T-cell (primary cell): ENCODE measurements around the gene CEBPE. TPM values are rescaled to one million over a fixed set of nuclear protein-coding genes. Genes with fewer than 3 reads are reported as not detected.
"Not testable (repeated sequence)": the region's sequence is repeated elsewhere in the genome, so short reads cannot be mapped to it uniquely, and the experiment has no call there.

Source experiments
- ATAC-seq, 4 experiments: fragments of 200-7000 bp in 3 of 4; fragments of 150-1000 bp in 1 of 4; cut with Tn5 transposase; replicated peaks in 1 of 4; 1 replicate in 3 of 4; 2 replicates in 1 of 4; pipeline ENCODE4 v1.10.0; 2021; ENCODE audit warnings: moderate library complexity in 3 of 4, mild to moderate bottlenecking in 2 of 4, moderate number of reproducible peaks in 1 of 4
- CTCF ChIA-PET, 2 donors: fragments of 300-600 bp; sonication (Branson Sonifier 250); formaldehyde crosslinking; loops; one replicate each; lab custom pipeline; 2022; ENCODE audit warnings: antibody characterized with exemption in 2 of 2; lab: Charles Lee
- POLR2A ChIA-PET, 2 donors: fragments of 300-600 bp; sonication (Branson Sonifier 250); formaldehyde crosslinking; loops; one replicate each; lab custom pipeline; 2022; ENCODE audit warnings: antibody characterized with exemption in 2 of 2; lab: Charles Lee
- DNase-seq, 35 experiments: peaks; one replicate each; pipeline versions ENCODE4 v3.0.0 to v3.0.0-alpha.2; 2013 to 2023
- H3K27ac ChIP-seq: one replicate; pipeline ENCODE4 v1.5.1; 2013; ENCODE audit warnings: low read length
- H3K27me3 ChIP-seq, 2 experiments: replicated peaks in 1 of 2; 1 replicate in 1 of 2; 2 replicates in 1 of 2; pipeline versions ENCODE4 v1.6.1 to v1.7.0; 2013; ENCODE audit warnings: low read length in 1 of 2, mixed read lengths in 1 of 2; ENCODE audit not compliant: control insufficient read depth in 2 of 2, insufficient read depth in 2 of 2; ENCODE audit errors: extremely low read depth in 1 of 2
- H3K36me3 ChIP-seq, 2 donors: 1 replicate in 1 of 2; 2 replicates in 1 of 2; pipeline versions ENCODE4 v1.6.1 to v1.7.0; 2013; ENCODE audit warnings: low read length in 1 of 2; ENCODE audit not compliant: control insufficient read depth in 2 of 2, insufficient read depth in 1 of 2; ENCODE audit errors: extremely low read depth in 1 of 2
- H3K4me1 ChIP-seq, 2 experiments: 1 replicate in 1 of 2; 2 replicates in 1 of 2; pipeline versions ENCODE4 v1.6.1 to v1.7.0; 2013; ENCODE audit warnings: low read length in 2 of 2, mixed read lengths in 1 of 2; ENCODE audit not compliant: insufficient read depth in 2 of 2, control insufficient read depth in 1 of 2; ENCODE audit errors: extremely low read depth in 1 of 2
- H3K4me3 ChIP-seq, 2 donors: 1 replicate in 1 of 2; 2 replicates in 1 of 2; pipeline versions ENCODE4 v1.5.1 to v1.7.0; 2013; ENCODE audit warnings: mild to moderate bottlenecking in 2 of 2, low read length in 1 of 2, moderate library complexity in 1 of 2; ENCODE audit not compliant: control insufficient read depth in 1 of 2; ENCODE audit errors: extremely low read depth in 1 of 2
- H3K9me3 ChIP-seq: 2 replicates; pipeline ENCODE4 v1.7.0; 2013
- H3K27ac Mint-ChIP-seq, 2 donors: one replicate each; pipeline ENCODE4 v1.8.0; 2020 to 2021; ENCODE audit warnings: mild to moderate bottlenecking in 2 of 2, mixed read lengths in 2 of 2
- H3K27me3 Mint-ChIP-seq, 2 donors: one replicate each; pipeline ENCODE4 v1.8.0; 2021 to 2022; ENCODE audit warnings: mixed read lengths in 2 of 2
- H3K36me3 Mint-ChIP-seq: one replicate; pipeline ENCODE4 v1.8.0; 2021; ENCODE audit warnings: mixed read lengths
- H3K4me1 Mint-ChIP-seq, 3 donors: one replicate each; pipeline ENCODE4 v1.8.0; 2020 to 2022; ENCODE audit warnings: mixed read lengths in 3 of 3, mild to moderate bottlenecking in 1 of 3
- H3K4me3 Mint-ChIP-seq, 3 donors: one replicate each; pipeline ENCODE4 v1.8.0; 2020 to 2022; ENCODE audit warnings: mild to moderate bottlenecking in 3 of 3, mixed read lengths in 3 of 3, moderate library complexity in 3 of 3
- H3K9me3 Mint-ChIP-seq, 3 donors: one replicate each; pipeline ENCODE4 v1.8.0; 2020 to 2022; ENCODE audit warnings: mixed read lengths in 3 of 3
- WGBS: methylation state at CpG from one replicate; pipeline ENCODE4 v1.1.5; 2013; ENCODE audit warnings: missing lambda C conversion rate; ENCODE audit not compliant: insufficient coverage; 5-methylcytosine and 5-hydroxymethylcytosine counted together
- total RNA-seq, 35 experiments: library from RNA in 6 of 35; stranded (reverse) in 6 of 35; fragments of 120-200 nt in 1 of 35; gene quantifications; one replicate each; pipeline versions ENCODE4 v1.2.1 to v1.2.4 and lab custom pipeline; 2013 to 2026

Gene CEBPE
- total RNA-seq, 5 donors from 2014 or later (not counting 1 experiment from before 2014, with no cell fraction given) = 0.33 to 0.82 (median 0.53) TPM

GRCh38 chr14:23110579-23111365 lies 8.3 kb downstream of the CEBPE start:
- H3K4me1 Mint-ChIP-seq = peaks cover 7 to 12% (median 8%) of the 10 kb centered on the region in 3 donors
- Histone ChIP-seq H3K4me3 (no peak overlapping the region), H3K4me1 (no peaks in the 10 kb centered on the region), H3K27ac (no peak overlapping the region), H3K27me3 (peaks cover 0 to 37% of the 10 kb centered on the region in 2 experiments), H3K9me3 (no peaks in the 10 kb centered on the region), H3K36me3 (no peaks in the 10 kb centered on the region)
- DNase-seq (no peak), ATAC-seq (no peak)
- H3K36me3 Mint-ChIP-seq = no peaks in the 10 kb centered on the region
- H3K9me3 Mint-ChIP-seq = no peaks in the 10 kb centered on the region
- peaks cover 0 to 8% of the 10 kb centered on the region in 2 donors for H3K27me3 Mint-ChIP-seq
- no peak overlapping the region for H3K27ac Mint-ChIP-seq
- CTCF ChIA-PET = interaction anchor here (0.5 to 2.2 kb wide), 4 partner anchors 15 to 146 kb away, joined by 3 to 7 read pairs (median 4); partner anchors contain the start of genes ACIN1 (in 1 of the 2) and C14orf119 (in 1 of the 2)
- 100% methylated on average over 2 of the region's 5 CpGs for WGBS
- POLR2A ChIA-PET = no interaction called here
- no peak overlapping the region for H3K4me3 Mint-ChIP-seq

DNA sequence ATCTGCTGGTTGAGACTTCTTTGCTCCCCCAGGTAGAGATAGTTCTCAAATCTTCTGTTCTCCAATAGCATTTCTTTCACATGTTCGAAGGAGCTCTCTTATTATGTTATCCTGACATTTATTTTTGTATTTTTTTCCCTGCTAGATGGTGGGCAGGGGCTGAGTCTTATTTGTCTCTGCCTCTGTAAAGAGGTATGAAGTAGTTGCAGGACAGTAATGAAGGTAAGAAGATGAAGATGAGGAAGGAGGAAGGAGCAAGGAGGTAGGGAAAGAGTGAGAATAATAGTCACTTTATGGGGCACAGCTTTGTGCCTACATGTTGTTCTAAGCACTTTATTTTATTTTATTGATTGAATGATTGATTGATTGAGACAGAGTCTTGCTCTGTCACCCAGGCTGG lies 9.3 kb downstream of the CEBPE start:
- no peaks in the 10 kb centered on the region for H3K36me3 Mint-ChIP-seq
- DNase-seq (no peak), ATAC-seq (no peak)
- H3K27ac Mint-ChIP-seq = no peak overlapping the region
- ChIA-PET CTCF (interaction anchor here (0.7 to 2.2 kb wide), 5 partner anchors 10 to 47 kb away, joined by 3 to 11 read pairs (median 4); no protein-coding TSS in a partner anchor), POLR2A (no interaction called here)
- peaks cover 0 to 35% of the 10 kb centered on the region in 2 experiments for H3K27me3 ChIP-seq
- no peaks in the 10 kb centered on the region for H3K36me3 ChIP-seq
- no peak overlapping the region for H3K27ac ChIP-seq
- H3K4me1 Mint-ChIP-seq = peaks cover 4 to 8% (median 4%) of the 10 kb centered on the region in 3 donors
- H3K9me3 ChIP-seq = no peaks in the 10 kb centered on the region
- no peaks in the 10 kb centered on the region for H3K9me3 Mint-ChIP-seq
- WGBS = no CpG with 5 or more reads among the region's 1 CpG
- no peak overlapping the region for H3K4me3 ChIP-seq
- no peak overlapping the region for H3K4me3 Mint-ChIP-seq
- no peaks in the 10 kb centered on the region for H3K4me1 ChIP-seq
- H3K27me3 Mint-ChIP-seq = peaks cover 0 to 4% of the 10 kb centered on the region in 2 donors

DNA sequence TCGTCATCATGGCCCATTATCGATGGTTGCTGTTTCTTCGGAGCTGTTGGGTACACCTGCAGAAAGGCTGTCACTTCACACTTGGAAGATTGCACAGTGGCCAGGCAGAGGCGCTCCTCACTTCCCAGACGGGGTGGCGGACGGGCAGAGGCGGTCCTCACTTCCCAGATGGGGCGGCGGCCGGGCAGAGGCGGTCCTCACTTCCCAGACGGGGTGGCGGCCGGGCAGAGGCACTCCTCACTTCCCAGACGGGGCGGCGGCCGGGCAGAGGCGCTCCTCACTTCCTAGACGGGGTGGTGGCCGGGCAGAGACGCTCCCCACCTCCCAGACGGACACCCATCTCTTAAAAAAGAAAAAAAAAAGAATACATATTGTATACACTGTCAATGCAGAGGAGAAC lies 10.9 kb downstream of the CEBPE start:
- H3K27ac ChIP-seq, H3K4me1 ChIP-seq, H3K27ac Mint-ChIP-seq, DNase-seq, H3K4me3 Mint-ChIP-seq, H3K4me3 ChIP-seq, H3K36me3 Mint-ChIP-seq, H3K9me3 ChIP-seq, H3K9me3 Mint-ChIP-seq, H3K27me3 Mint-ChIP-seq, ATAC-seq, H3K36me3 ChIP-seq, H3K4me1 Mint-ChIP-seq: not testable (repeated sequence)
- H3K27me3 ChIP-seq = peaks cover 0 to 24% of the 10 kb centered on the region in 2 experiments
- ChIA-PET CTCF (interaction anchor here in 1 of 2 donors (0.9 to 2.1 kb wide), 3 partner anchors 13 to 39 kb away, joined by 3 to 11 read pairs (median 4); partner anchors contain the start of genes ACIN1 and C14orf119), POLR2A (interaction anchor here in 1 of 2 donors (0.6 kb wide), 1 partner anchor 8 kb away, joined by 3 read pairs; no protein-coding TSS in a partner anchor)
- WGBS = 87% methylated on average over 12 of the region's 24 CpGs

GRCh38 chr14:23107620-23108019 lies 11.4 kb downstream of the CEBPE start:
- H3K4me1 ChIP-seq, H3K27me3 Mint-ChIP-seq, H3K4me3 ChIP-seq, H3K9me3 ChIP-seq, H3K4me1 Mint-ChIP-seq, DNase-seq, H3K9me3 Mint-ChIP-seq, H3K4me3 Mint-ChIP-seq, H3K27ac Mint-ChIP-seq, H3K36me3 ChIP-seq, H3K36me3 Mint-ChIP-seq, H3K27ac ChIP-seq, POLR2A ChIA-PET, CTCF ChIA-PET, ATAC-seq: not testable (repeated sequence)
- peaks cover 0 to 19% of the 10 kb centered on the region in 2 experiments for H3K27me3 ChIP-seq
- WGBS = no CpG with 5 or more reads among the region's 5 CpGs

- Histone ChIP-seq H3K4me3 (no peak overlapping the region), H3K9me3 (no peaks in the 10 kb centered on the region), H3K27ac (no peak overlapping the region), H3K36me3 (no peaks in the 10 kb centered on the region), H3K27me3 (peaks cover 0 to 14% of the 10 kb centered on the region in 2 experiments), H3K4me1 (no peaks in the 10 kb centered on the region)
- ChIA-PET CTCF (interaction anchor here in 1 of 2 donors (1.2 kb wide), 1 partner anchor 12 kb away, joined by 4 read pairs; the partner anchor contains the start of genes ACIN1 and C14orf119), POLR2A (no interaction called here)
- Mint-ChIP-seq H3K27ac (no peak overlapping the region), H3K4me1 (no peaks in the 10 kb centered on the region), H3K9me3 (no peaks in the 10 kb centered on the region), H3K27me3 (no peaks in the 10 kb centered on the region), H3K36me3 (no peaks in the 10 kb centered on the region), H3K4me3 (no peak overlapping the region)
- DNase-seq (no peak), ATAC-seq (no peak)
Observed at GRCh38 chr14:23106747-23107045, 12.4 kb downstream of the CEBPE start.

- no peaks in the 10 kb centered on the region for H3K36me3 Mint-ChIP-seq
- DNase-seq = no peak
- ChIA-PET CTCF (no interaction called here), POLR2A (no interaction called here)
- H3K4me3 ChIP-seq = no peak overlapping the region
- H3K27ac ChIP-seq = no peak overlapping the region
- ATAC-seq = no peak
- peaks cover 0 to 4% of the 10 kb centered on the region in 2 experiments for H3K27me3 ChIP-seq
- H3K4me1 ChIP-seq = no peaks in the 10 kb centered on the region
- H3K27me3 Mint-ChIP-seq = no peaks in the 10 kb centered on the region
- H3K9me3 Mint-ChIP-seq = no peaks in the 10 kb centered on the region
- WGBS = no CpG with 5 or more reads among the region's 4 CpGs
- no peaks in the 10 kb centered on the region for H3K9me3 ChIP-seq
- H3K36me3 ChIP-seq = no peaks in the 10 kb centered on the region
- no peak overlapping the region for H3K27ac Mint-ChIP-seq
- peaks cover 0 to 2% (median 0%) of the 10 kb centered on the region in 3 donors for H3K4me1 Mint-ChIP-seq
- H3K4me3 Mint-ChIP-seq = no peak overlapping the region
Observed at GRCh38 chr14:23105348-23105824, 13.7 kb downstream of the CEBPE start.
